H9 (cell line): ENCODE results near the gene SLCO3A1. TPM values are rescaled to one million over a fixed set of nuclear protein-coding genes. Genes with fewer than 3 reads are reported as not detected.

Experiments
- DNase-seq: peaks from one replicate; pipeline ENCODE4 v3.0.0-alpha.2; 2017
- H2AFZ ChIP-seq: one replicate; pipeline ENCODE4 v1.6.1; 2013; ENCODE audit warnings: mild to moderate bottlenecking, low read length, control low read depth, moderate library complexity
- H2AK5ac ChIP-seq: 2 replicates; pipeline ENCODE4 v1.6.1; 2013; ENCODE audit warnings: low read length, control low read depth, mixed read lengths; ENCODE audit not compliant: insufficient read length
- H2BK120ac ChIP-seq: one replicate; pipeline ENCODE4 v1.6.1; 2013; ENCODE audit warnings: low read depth, mild to moderate bottlenecking, low read length, control low read depth, inconsistent platforms; ENCODE audit not compliant: poor library complexity, severe bottlenecking
- H2BK12ac ChIP-seq: 2 replicates; pipeline ENCODE4 v1.6.1; 2013; ENCODE audit warnings: low read length, control low read depth, mixed read lengths, low read depth; ENCODE audit not compliant: insufficient read length
- H2BK15ac ChIP-seq: 2 replicates; pipeline ENCODE4 v1.6.1; 2013; ENCODE audit warnings: low read depth, low read length, control low read depth
- H2BK20ac ChIP-seq: one replicate; pipeline ENCODE4 v1.6.1; 2013; ENCODE audit warnings: low read depth, mild to moderate bottlenecking, low read length, control low read depth, inconsistent platforms; ENCODE audit not compliant: poor library complexity, severe bottlenecking
- H2BK5ac ChIP-seq: 2 replicates; pipeline ENCODE4 v1.6.1; 2013; ENCODE audit warnings: low read length, control low read depth, mixed read lengths; ENCODE audit not compliant: insufficient read length
- H3K14ac ChIP-seq: 2 replicates; pipeline ENCODE4 v1.6.1; 2013; ENCODE audit warnings: low read length, control low read depth; ENCODE audit not compliant: insufficient read depth
- H3K18ac ChIP-seq: 2 replicates; pipeline ENCODE4 v1.6.1; 2013; ENCODE audit warnings: low read depth, mild to moderate bottlenecking, mixed read lengths, low read length, control low read depth; ENCODE audit not compliant: insufficient read length
- H3K23ac ChIP-seq: 2 replicates; pipeline ENCODE4 v1.6.1; 2013; ENCODE audit warnings: low read length, control low read depth, mixed read lengths, low read depth; ENCODE audit not compliant: insufficient read length
- H3K23me2 ChIP-seq: 2 replicates; pipeline ENCODE4 v1.6.1; 2013; ENCODE audit warnings: low read depth, mild to moderate bottlenecking, mixed read lengths, low read length, control low read depth; ENCODE audit not compliant: insufficient read length, poor library complexity, severe bottlenecking
- H3K27ac ChIP-seq: 2 replicates; pipeline ENCODE4 v1.5.1; 2013; ENCODE audit warnings: low read length, control low read depth, mixed read lengths, low read depth; ENCODE audit not compliant: insufficient read length
- H3K27me3 ChIP-seq: 2 replicates; pipeline ENCODE4 v1.6.1; 2013; ENCODE audit warnings: low read length, control low read depth, inconsistent platforms; ENCODE audit not compliant: insufficient read depth
- H3K4ac ChIP-seq: 2 replicates; pipeline ENCODE4 v1.6.1; 2013; ENCODE audit warnings: low read depth, mild to moderate bottlenecking, control low read depth, inconsistent platforms, low read length, moderate library complexity
- H3K4me1 ChIP-seq: 2 replicates; pipeline ENCODE4 v1.6.1; 2013; ENCODE audit warnings: low read length, control low read depth, inconsistent platforms; ENCODE audit not compliant: insufficient read depth
- H3K4me2 ChIP-seq: 2 replicates; pipeline ENCODE4 v1.6.1; 2013; ENCODE audit warnings: low read length, control low read depth, mixed read lengths; ENCODE audit not compliant: insufficient read length, insufficient read depth
- H3K56ac ChIP-seq: 2 replicates; pipeline ENCODE4 v1.6.1; 2013; ENCODE audit warnings: low read depth, mild to moderate bottlenecking, mixed read lengths, low read length, control low read depth; ENCODE audit not compliant: insufficient read length
- H3K79me1 ChIP-seq: 2 replicates; pipeline ENCODE4 v1.6.1; 2013; ENCODE audit warnings: low read depth, mild to moderate bottlenecking, moderate library complexity, low read length, control low read depth, inconsistent platforms; ENCODE audit not compliant: insufficient read depth, poor library complexity, severe bottlenecking
- H3K79me2 ChIP-seq: 2 replicates; pipeline ENCODE4 v1.6.1; 2013; ENCODE audit warnings: low read length, control low read depth, inconsistent platforms; ENCODE audit not compliant: insufficient read depth
- H3K9ac ChIP-seq: 2 replicates; pipeline ENCODE4 v1.6.1; 2013; ENCODE audit warnings: low read length, control low read depth, mixed read lengths; ENCODE audit not compliant: insufficient read length; ENCODE audit errors: extremely low read depth
- H3K9me3 ChIP-seq: one replicate; pipeline ENCODE4 v1.6.1; 2013; ENCODE audit warnings: low read depth, low read length, inconsistent platforms; ENCODE audit not compliant: control insufficient read depth
- H3T11ph ChIP-seq: one replicate; pipeline ENCODE4 v1.6.1; 2013; ENCODE audit warnings: mild to moderate bottlenecking, low read length, control low read depth, inconsistent platforms
- H4K20me1 ChIP-seq: one replicate; pipeline ENCODE4 v1.6.1; 2013; ENCODE audit not compliant: control insufficient read depth, insufficient read length, insufficient read depth
- H4K5ac ChIP-seq: 2 replicates; pipeline ENCODE4 v1.6.1; 2013; ENCODE audit warnings: low read depth, mild to moderate bottlenecking, mixed read lengths, low read length, control low read depth; ENCODE audit not compliant: insufficient read length
- H4K8ac ChIP-seq: replicated peaks from 2 replicates; pipeline ENCODE4 v1.6.1; 2013; ENCODE audit warnings: low read length, control low read depth, mixed read lengths, low read depth; ENCODE audit not compliant: insufficient read length
- H4K91ac ChIP-seq: 2 replicates; pipeline ENCODE4 v1.6.1; 2013; ENCODE audit warnings: low read depth, mild to moderate bottlenecking, moderate library complexity, mixed read lengths, low read length, control low read depth; ENCODE audit not compliant: insufficient read length
- H3K27ac Mint-ChIP-seq, 3 experiments: 2 replicates in 2 of 3; 3 replicates in 1 of 3; pipeline ENCODE4 v1.8.0; 2020 to 2021; ENCODE audit warnings: mixed read lengths in 3 of 3, mild to moderate bottlenecking in 1 of 3, moderate library complexity in 1 of 3
- H3K27me3 Mint-ChIP-seq: 2 replicates; pipeline ENCODE4 v1.8.0; 2021; ENCODE audit warnings: low read depth, mild to moderate bottlenecking, moderate library complexity, mixed read lengths
- H3K36me3 Mint-ChIP-seq, 3 experiments: 2 replicates in 2 of 3; 3 replicates in 1 of 3; pipeline ENCODE4 v1.8.0; 2020 to 2021; ENCODE audit warnings: low read depth in 3 of 3, mixed read lengths in 3 of 3; ENCODE audit not compliant: insufficient read depth in 1 of 3
- H3K4me1 Mint-ChIP-seq, 2 experiments: 2 replicates each; pipeline ENCODE4 v1.8.0; 2020; ENCODE audit warnings: mixed read lengths in 2 of 2
- H3K4me3 Mint-ChIP-seq, 2 experiments: 2 replicates in 1 of 2; 3 replicates in 1 of 2; pipeline ENCODE4 v1.8.0; 2020 to 2021; ENCODE audit warnings: mild to moderate bottlenecking in 2 of 2, mixed read lengths in 2 of 2, moderate library complexity in 1 of 2
- H3K9me3 Mint-ChIP-seq, 2 experiments: 2 replicates in 1 of 2; 3 replicates in 1 of 2; pipeline ENCODE4 v1.8.0; 2020; ENCODE audit warnings: mild to moderate bottlenecking in 2 of 2, mixed read lengths in 2 of 2, moderate library complexity in 1 of 2
- CTCF ChIP-seq: fragments of 200-600 bp; sonication (generic); conservative IDR thresholded peaks from 3 replicates; pipeline ENCODE4 v1.8.0; 2021; ENCODE audit warnings: antibody characterized with exemption, mild to moderate bottlenecking
- WGBS: extraction: QIAGEN DNeasy Blood & Tissue Kit; methylation state at CpG from one replicate; pipeline ENCODE4 v1.1.7; 2013; ENCODE audit warnings: missing lambda C conversion rate, low lambda C conversion rate, mixed read lengths; ENCODE audit not compliant: insufficient read length; ENCODE audit errors: extremely low coverage; 5-methylcytosine and 5-hydroxymethylcytosine counted together
- total RNA-seq: library from RNA; stranded (reverse); gene quantifications from 2 replicates; pipeline ENCODE4 v1.2.1, GENCODE V29; 2021

The SLCO3A1 gene
- total RNA-seq, 1 experiment from 2014 or later = 9.4 TPM

- Mint-ChIP-seq H3K9me3 (peaks cover 0 to 3% of the 10 kb centered on the region in 2 experiments; a peak in 1 of 5 replicates), H3K36me3 (no peaks in the 10 kb centered on the region), H3K4me3 (no peak overlapping the region), H3K27me3 (peaks cover 6% of the 10 kb centered on the region; the same call in 1 of the 2 replicates), H3K27ac (no peak overlapping the region), H3K4me1 (peaks cover 35 to 38% of the 10 kb centered on the region in 2 experiments)
- no peaks in the 10 kb centered on the region for H4K20me1 ChIP-seq
- H3K4me2 ChIP-seq = no peak overlapping the region
- H4K8ac ChIP-seq = no peak overlapping the region
- no peak for TF ChIP-seq CTCF
- H3T11ph ChIP-seq = no peak overlapping the region
- H2AK5ac ChIP-seq = no peak overlapping the region
- H3K18ac ChIP-seq = no peak overlapping the region
- H3K9me3 ChIP-seq = no peaks in the 10 kb centered on the region
- DNase-seq = no peak
- no peak overlapping the region for H3K9ac ChIP-seq
- no peaks in the 10 kb centered on the region for H3K79me1 ChIP-seq
- no peaks in the 10 kb centered on the region for H3K79me2 ChIP-seq
- no peak overlapping the region for H2BK5ac ChIP-seq
- no peak overlapping the region for H2AFZ ChIP-seq
- H2BK20ac ChIP-seq = no peak overlapping the region
- no peak overlapping the region for H3K27ac ChIP-seq
- H3K56ac ChIP-seq = no peak overlapping the region
- H2BK120ac ChIP-seq = no peak overlapping the region
- H3K14ac ChIP-seq = no peak overlapping the region
- no peak overlapping the region for H4K91ac ChIP-seq
- no peak overlapping the region for H3K4ac ChIP-seq
- no peak overlapping the region for H3K23ac ChIP-seq
- peaks cover 7% of the 10 kb centered on the region; the same call in 1 of the 2 replicates for H3K4me1 ChIP-seq
- no CpG with 5 or more reads among the region's 7 CpGs for WGBS
- no peak overlapping the region for H2BK15ac ChIP-seq
- no peak overlapping the region for H2BK12ac ChIP-seq
- H4K5ac ChIP-seq = no peak overlapping the region
- no peaks in the 10 kb centered on the region; the same call in 1 of the 2 replicates for H3K27me3 ChIP-seq
- H3K23me2 ChIP-seq = no peaks in the 10 kb centered on the region
Observed at GRCh38 chr15:92167451-92167850, 313.9 kb downstream of the SLCO3A1 start.
